GM18951 (cell line): ENCODE data around the gene RTP2.

ENCODE experiments used
- POLR2A ChIP-seq: IDR thresholded peaks from 4 replicates; pipeline ENCODE4 v1.6.1; 2011; ENCODE audit warnings: mild to moderate bottlenecking; ENCODE audit not compliant: insufficient read length, insufficient read depth; ENCODE audit errors: extremely low read depth
- in situ Hi-C: fragments of 300-500 bp; cut with MboI; formaldehyde crosslinking; loops from one replicate; pipeline ENCODE4 v1.12.0; 2022; ENCODE audit warnings: low sequenced_read_pairs, mixed read lengths, inconsistent platforms; ENCODE audit not compliant: unreplicated experiment

Gene RTP2

GRCh38 chr3:187694801-187695200 lies 7.6 kb downstream of the RTP2 start:
- in situ Hi-C loops: no loop called here
- no peak for TF ChIP-seq POLR2A

GRCh38 chr3:187693431-187693830 lies 8.9 kb downstream of the RTP2 start:
- in situ Hi-C loops: no loop called here
- TF ChIP-seq POLR2A: no peak

GRCh38 chr3:187689984-187690383 lies 12.4 kb downstream of the RTP2 start:
- TF ChIP-seq POLR2A: no peak
- in situ Hi-C loops: no loop called here

DNA sequence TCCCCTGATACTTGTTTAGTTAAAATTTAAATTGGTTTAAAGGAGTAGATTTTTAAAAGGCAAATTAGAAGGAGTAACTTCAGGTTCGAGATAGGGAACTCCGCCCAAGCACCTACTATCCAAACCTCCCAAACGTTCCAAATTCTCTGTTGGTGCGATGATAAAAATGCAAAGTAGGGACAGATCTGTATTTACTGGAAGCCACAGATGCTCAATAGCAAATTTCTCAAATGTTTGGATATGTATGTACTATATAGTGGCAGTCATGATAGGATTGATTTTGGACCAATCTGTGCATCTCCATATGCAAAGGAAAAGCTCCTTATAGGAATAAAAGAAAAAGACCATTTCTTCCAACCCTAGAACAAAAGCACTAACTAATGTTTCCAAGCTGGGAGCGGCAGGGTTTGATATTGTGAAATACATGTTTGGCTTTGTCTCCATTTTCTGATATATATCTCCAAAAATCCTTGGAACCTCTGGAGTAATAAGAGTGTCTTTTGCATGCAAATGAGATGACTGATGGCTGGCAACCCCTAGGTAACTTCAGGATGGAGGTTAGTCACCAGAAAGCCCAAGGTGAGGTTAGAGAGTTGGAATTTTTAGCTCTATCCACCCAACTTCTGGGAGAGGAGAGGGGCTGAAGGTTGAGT lies 15.6 kb downstream of the RTP2 start:
- no peak for TF ChIP-seq POLR2A
- in situ Hi-C loops: no loop called here

- in situ Hi-C loops: no loop called here
Measured at GRCh38 chr3:187685948-187686347, 16.4 kb downstream of the RTP2 start.

DNA sequence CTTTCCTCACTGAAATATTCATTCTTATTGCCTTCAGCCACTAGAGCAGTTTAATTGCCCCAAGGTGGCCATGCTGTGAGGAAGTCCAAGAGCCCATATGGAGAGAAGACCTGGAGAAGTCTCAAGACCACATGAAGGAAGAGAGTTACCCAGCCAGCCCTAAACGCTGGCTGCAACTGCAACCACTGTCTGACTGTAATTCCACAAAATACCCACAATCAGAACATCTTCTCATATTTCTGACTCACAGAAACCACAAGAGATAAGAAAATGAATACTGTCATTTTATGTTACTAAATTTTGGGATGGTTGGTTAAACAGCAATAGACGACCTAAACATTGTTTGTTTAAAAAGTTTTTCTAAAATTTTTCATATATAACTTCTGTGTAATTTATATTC lies 17.5 kb downstream of the RTP2 start:
- in situ Hi-C loops: loop anchor here (5.0 kb wide), 1 partner anchor 368 kb away; no protein-coding TSS in a partner anchor
- no peak for TF ChIP-seq POLR2A

More at GRCh38 chr3:187685948-187686347, 16.4 kb downstream of the RTP2 start:
- no peak for TF ChIP-seq POLR2A

GRCh38 chr3:187684444-187684843 lies 17.9 kb downstream of the RTP2 start:
- no peak for TF ChIP-seq POLR2A
- in situ Hi-C loops: loop anchor here (5.0 kb wide), 1 partner anchor 367 kb away; no protein-coding TSS in a partner anchor

- in situ Hi-C loops: loop anchor here (5.0 kb wide), 1 partner anchor 364 kb away; no protein-coding TSS in a partner anchor
Measured at GRCh38 chr3:187681756-187682155, 20.6 kb downstream of the RTP2 start.

GRCh38 chr3:187679638-187680396 lies 22.5 kb downstream of the RTP2 start:
- in situ Hi-C loops: loop anchor here (5.0 kb wide), 2 partner anchors 68 to 363 kb away; no protein-coding TSS in a partner anchor

GRCh38 chr3:187678726-187679268 lies 23.6 kb downstream of the RTP2 start:
- TF ChIP-seq POLR2A: no peak
- in situ Hi-C loops: loop anchor here (5.0 kb wide), 1 partner anchor 66 kb away; no protein-coding TSS in a partner anchor

More at GRCh38 chr3:187679638-187680396, 22.5 kb downstream of the RTP2 start:
- no peak for TF ChIP-seq POLR2A

DNA sequence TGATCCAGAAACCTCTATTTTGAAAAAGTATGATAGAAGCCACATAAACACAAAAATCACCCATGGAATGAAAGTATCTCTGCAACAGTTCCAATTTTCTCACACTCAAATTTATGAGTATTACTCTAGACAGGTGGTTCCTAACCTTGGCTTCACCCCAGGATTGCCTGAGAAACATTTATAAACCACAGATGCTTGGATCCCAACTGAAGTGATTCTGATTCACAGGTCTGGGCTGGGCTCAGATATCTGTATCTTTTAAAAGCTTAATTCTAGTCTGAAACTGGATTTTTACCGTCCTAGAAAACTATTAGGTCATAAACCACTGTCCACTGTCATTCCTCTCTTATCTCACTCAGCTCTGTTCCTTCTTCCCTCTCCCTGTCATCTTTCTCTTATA lies 24.8 kb downstream of the RTP2 start:
- in situ Hi-C loops: loop anchor here (5.0 kb wide), 1 partner anchor 65 kb away; no protein-coding TSS in a partner anchor
- TF ChIP-seq POLR2A: no peak

DNA sequence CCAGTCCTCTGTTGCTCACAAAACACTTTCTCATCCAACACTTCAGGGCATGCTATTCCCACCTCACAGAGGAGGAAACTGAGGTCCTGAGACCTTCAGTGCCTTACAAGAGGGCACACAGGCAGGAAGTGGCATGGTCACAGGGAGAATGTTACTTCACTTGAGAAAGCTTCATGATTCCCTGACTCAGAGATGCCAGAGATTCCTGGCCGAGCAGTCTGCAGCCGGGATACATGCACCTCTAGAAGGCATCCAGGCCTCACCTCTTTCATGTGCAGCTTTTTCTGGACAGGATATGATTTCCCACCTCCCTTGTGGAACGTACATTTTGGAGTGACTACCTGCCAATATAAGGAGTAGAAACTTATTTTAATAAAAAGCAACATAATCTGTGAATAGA lies 29.3 kb downstream of the RTP2 start:
- no peak for TF ChIP-seq POLR2A

DNA sequence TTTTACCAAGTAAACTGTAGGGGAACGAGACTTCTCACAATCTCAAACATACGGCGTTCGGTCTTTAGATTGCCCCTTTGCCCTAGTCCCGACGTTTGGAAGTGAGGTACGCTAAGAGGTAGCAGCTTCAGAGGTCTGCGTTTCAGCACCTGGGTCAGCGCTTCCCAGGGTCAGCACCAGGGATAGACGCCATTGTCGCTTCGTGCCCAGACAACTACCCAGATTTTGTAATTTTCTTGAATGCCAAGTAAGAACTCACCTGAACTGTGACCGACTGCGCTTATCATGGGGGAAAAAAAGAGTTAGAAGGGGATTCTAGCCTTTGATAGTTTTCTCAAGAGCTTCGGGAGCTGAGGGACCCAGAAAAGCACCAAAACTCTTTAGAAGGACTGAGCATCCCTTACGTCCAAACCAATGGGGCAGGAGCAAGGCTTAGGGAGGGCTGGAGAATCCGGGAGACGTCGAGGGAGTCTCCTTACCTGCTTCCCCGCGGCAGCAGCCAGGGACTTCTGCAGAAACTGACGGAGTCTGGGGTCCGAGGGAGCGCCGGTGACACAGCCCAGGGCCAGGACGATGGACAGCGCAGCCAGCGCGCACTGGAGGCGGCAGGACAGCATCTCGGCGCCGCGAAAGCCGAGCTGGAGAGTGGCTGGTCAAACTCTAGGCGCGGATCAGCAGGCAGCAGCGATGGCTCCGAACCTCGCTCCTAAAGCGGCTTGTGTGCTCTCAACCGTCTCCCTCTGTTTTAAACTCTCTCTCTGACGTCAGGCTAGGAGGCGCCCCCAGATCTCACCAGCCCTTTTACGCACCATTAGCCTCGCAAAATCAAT lies 32.5 kb downstream of the RTP2 start, which contains the start of gene SST:
Gene SST (minus strand): TSS at position 720 of the 830 bp plus-strand sequence. CDS start 103 bp downstream, at position 617.
- TF ChIP-seq POLR2A: no peak
- in situ Hi-C loops: no loop called here

More for the DNA sequence above, 29.3 kb downstream of the RTP2 start:
- in situ Hi-C loops: no loop called here
